ENCODE data around the gene NEURL1. TPM values are rescaled to one million over a fixed set of nuclear protein-coding genes. Genes with fewer than 3 reads are reported as not detected.
"Not testable (repeated sequence)": the region's sequence is repeated elsewhere in the genome, so short reads cannot be mapped to it uniquely, and the experiment has no call there.

Gene NEURL1
- total RNA-seq, 1 donor from 2014 or later: 12.0 TPM

DNA sequence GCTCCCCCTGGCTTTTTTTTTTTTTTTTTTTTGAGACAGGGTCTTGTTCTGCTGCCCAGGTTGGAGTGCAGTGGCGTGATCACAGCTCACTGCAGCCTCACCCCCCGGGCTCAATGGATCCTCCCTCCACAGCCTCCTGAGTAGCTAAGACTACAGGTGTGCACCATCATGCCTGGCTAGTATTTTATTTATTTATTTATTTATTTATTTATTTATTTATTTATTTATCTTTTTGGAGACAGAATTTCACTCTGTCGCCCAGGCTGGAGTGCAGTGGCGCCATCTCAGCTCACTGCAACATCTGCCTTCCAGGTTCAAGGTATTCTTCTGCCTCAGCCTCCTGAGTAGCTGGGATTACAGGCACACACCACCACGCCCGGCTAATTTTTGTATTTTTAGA lies 10.3 kb downstream of the NEURL1 start:
- not testable (repeated sequence) for H3K9ac ChIP-seq (ENCODE audit: low read depth in 1 of 3, low read length in 3 of 3); H3K27me3 ChIP-seq (ENCODE audit: control insufficient read depth in 3 of 3, insufficient read depth in 3 of 3, low read length in 3 of 3); H3K9me3 ChIP-seq (ENCODE audit: control insufficient read depth in 3 of 3, low read length in 3 of 3); H3K27ac ChIP-seq (ENCODE audit: low read depth, low read length); H3K4me1 ChIP-seq (ENCODE audit: control insufficient read depth in 3 of 3, insufficient read depth in 3 of 3, low read length in 3 of 3); H3K36me3 ChIP-seq (ENCODE audit: control insufficient read depth in 3 of 3, insufficient read depth in 3 of 3, low read length in 3 of 3); H3K4me3 ChIP-seq (ENCODE audit: low read length in 3 of 3)

GRCh38 chr10:103504181-103504783 lies 10.8 kb downstream of the NEURL1 start:
- no peaks in the 10 kb centered on the region for H3K9me3 ChIP-seq (ENCODE audit: control insufficient read depth in 3 of 3, low read length in 3 of 3)
- peaks cover 0 to 3% (median 0%) of the 10 kb centered on the region in 3 donors for H3K27me3 ChIP-seq (ENCODE audit: control insufficient read depth in 3 of 3, insufficient read depth in 3 of 3, low read length in 3 of 3)
- H3K36me3 ChIP-seq (ENCODE audit: control insufficient read depth in 3 of 3, insufficient read depth in 3 of 3, low read length in 3 of 3): no peaks in the 10 kb centered on the region
- no peak overlapping the region for H3K27ac ChIP-seq (ENCODE audit: low read depth, low read length)
- H3K4me3 ChIP-seq (ENCODE audit: low read length in 3 of 3): no peak overlapping the region
- H3K4me1 ChIP-seq (ENCODE audit: control insufficient read depth in 3 of 3, insufficient read depth in 3 of 3, low read length in 3 of 3): no peaks in the 10 kb centered on the region
- H3K9ac ChIP-seq (ENCODE audit: low read depth in 1 of 3, low read length in 3 of 3): no peak overlapping the region

DNA sequence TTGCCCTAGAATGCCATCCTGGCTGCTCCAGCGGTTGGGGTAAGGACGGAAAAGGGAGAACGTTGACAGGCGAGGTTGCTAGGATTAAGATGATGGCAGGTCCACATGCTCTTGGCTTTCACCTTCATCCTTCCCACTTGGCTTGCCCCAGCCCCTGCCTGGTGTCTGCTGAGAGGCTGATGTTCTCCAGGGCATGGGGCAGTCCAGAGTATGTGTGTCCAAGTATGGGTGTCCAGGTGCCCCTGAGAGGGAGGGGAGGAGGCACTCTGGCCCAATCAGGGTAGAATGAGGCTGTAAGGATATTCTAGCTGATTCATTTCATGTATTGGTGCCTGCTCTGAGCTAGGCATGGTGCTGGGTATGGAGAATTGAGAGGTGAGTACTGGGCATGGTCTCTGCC lies 12.6 kb downstream of the NEURL1 start:
- Histone ChIP-seq H3K36me3 (ENCODE audit: control insufficient read depth in 3 of 3, insufficient read depth in 3 of 3, low read length in 3 of 3) (no peaks in the 10 kb centered on the region), H3K27ac (ENCODE audit: low read depth, low read length) (no peak overlapping the region), H3K27me3 (ENCODE audit: control insufficient read depth in 3 of 3, insufficient read depth in 3 of 3, low read length in 3 of 3) (peaks cover 0 to 2% (median 0%) of the 10 kb centered on the region in 3 donors), H3K4me1 (ENCODE audit: control insufficient read depth in 3 of 3, insufficient read depth in 3 of 3, low read length in 3 of 3) (no peaks in the 10 kb centered on the region), H3K9me3 (ENCODE audit: control insufficient read depth in 3 of 3, low read length in 3 of 3) (no peaks in the 10 kb centered on the region), H3K4me3 (ENCODE audit: low read length in 3 of 3) (no peak overlapping the region), H3K9ac (ENCODE audit: low read depth in 1 of 3, low read length in 3 of 3) (no peak overlapping the region)

DNA sequence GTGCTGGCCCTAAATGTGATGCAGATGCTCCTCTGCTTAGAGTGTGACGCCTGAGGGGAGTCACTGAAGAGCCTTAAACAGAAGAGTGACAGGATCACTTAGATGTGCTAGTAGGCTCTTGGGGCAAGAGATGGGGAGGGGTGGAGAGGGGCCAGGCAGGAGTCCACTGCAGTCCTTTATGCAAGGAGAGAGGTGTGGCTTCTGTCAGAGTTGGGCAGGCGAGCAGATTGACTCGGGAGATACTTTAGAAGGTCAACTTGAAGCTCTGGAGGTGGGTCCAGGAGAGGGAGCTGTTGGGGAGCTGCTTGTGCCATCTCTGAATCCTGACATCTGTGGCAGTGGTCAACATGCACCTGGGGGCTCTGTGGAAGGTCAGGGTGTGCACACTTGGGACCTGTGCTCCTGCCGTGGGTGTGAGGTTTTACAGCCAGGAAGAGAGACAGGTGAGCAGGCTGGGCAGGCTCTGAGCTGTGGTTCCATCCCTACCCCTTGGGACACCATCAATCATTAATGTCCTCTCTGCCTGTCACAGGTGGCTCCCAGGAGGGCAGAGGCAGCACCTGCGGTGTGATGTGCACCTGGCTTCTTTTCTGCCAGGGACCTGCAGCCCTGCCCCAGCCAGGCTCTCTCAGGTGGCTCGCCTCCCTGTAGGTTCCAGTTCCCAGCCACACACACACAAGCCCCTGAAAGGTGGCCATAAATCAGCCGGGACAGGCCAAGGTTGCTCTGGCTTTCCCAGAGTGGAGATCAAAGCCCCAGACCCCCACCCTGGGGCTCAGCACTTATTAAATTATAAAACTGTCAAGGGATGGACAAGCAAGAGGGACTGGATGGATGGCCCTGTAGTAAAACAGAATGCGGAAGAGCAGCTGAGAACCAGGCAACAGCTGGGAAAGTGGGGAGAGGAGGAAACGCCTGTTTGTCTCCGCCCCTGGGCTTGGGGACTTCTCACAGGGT lies 14.0 kb downstream of the NEURL1 start:
- H3K27ac ChIP-seq (ENCODE audit: low read depth, low read length): no peak overlapping the region
- no peak overlapping the region for H3K4me3 ChIP-seq (ENCODE audit: low read length in 3 of 3)
- no peaks in the 10 kb centered on the region for H3K36me3 ChIP-seq (ENCODE audit: control insufficient read depth in 3 of 3, insufficient read depth in 3 of 3, low read length in 3 of 3)
- H3K27me3 ChIP-seq (ENCODE audit: control insufficient read depth in 3 of 3, insufficient read depth in 3 of 3, low read length in 3 of 3): no peaks in the 10 kb centered on the region
- H3K4me1 ChIP-seq (ENCODE audit: control insufficient read depth in 3 of 3, insufficient read depth in 3 of 3, low read length in 3 of 3): no peaks in the 10 kb centered on the region
- H3K9ac ChIP-seq (ENCODE audit: low read depth in 1 of 3, low read length in 3 of 3): no peak overlapping the region
- no peaks in the 10 kb centered on the region for H3K9me3 ChIP-seq (ENCODE audit: control insufficient read depth in 3 of 3, low read length in 3 of 3)

DNA sequence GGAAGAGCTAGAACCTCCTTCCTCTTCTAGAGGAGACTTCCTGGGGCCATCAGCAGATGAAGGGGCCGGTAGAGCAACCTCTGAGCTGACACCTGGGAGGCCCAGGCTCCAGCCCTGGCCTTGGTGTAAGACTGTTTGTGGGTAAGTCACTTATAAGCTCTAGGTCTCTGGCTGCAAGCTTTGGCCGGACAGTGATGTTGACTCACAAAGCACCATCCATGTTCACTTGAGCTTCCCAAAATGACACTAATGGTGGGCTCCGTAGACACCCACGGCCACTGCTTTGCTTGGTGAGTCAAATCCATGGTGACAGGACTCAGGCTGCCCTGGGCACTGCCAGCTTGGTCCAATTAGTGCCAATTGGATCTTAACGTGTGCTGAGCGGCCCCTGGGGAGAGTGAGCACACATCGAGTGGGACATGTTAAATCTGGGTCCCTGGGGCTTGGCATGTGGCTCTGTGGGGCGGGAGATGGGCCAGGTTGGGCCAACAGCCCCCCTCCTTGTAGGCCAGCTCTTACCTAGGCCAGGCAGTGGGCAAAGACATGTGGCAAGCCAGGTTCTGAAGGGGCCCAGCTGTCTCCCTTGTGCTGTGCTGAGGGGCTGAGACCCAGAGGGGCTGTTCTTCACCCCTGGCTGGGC lies 16.7 kb downstream of the NEURL1 start:
- no peaks in the 10 kb centered on the region for H3K36me3 ChIP-seq (ENCODE audit: control insufficient read depth in 3 of 3, insufficient read depth in 3 of 3, low read length in 3 of 3)
- H3K9ac ChIP-seq (ENCODE audit: low read depth in 1 of 3, low read length in 3 of 3): no peak overlapping the region
- H3K27me3 ChIP-seq (ENCODE audit: control insufficient read depth in 3 of 3, insufficient read depth in 3 of 3, low read length in 3 of 3): no peaks in the 10 kb centered on the region
- no peak overlapping the region for H3K27ac ChIP-seq (ENCODE audit: low read depth, low read length)
- no peak overlapping the region for H3K4me3 ChIP-seq (ENCODE audit: low read length in 3 of 3)
- H3K9me3 ChIP-seq (ENCODE audit: control insufficient read depth in 3 of 3, low read length in 3 of 3): no peaks in the 10 kb centered on the region
- peaks cover 0 to under 1% (median 0%) of the 10 kb centered on the region in 3 donors for H3K4me1 ChIP-seq (ENCODE audit: control insufficient read depth in 3 of 3, insufficient read depth in 3 of 3, low read length in 3 of 3)

DNA sequence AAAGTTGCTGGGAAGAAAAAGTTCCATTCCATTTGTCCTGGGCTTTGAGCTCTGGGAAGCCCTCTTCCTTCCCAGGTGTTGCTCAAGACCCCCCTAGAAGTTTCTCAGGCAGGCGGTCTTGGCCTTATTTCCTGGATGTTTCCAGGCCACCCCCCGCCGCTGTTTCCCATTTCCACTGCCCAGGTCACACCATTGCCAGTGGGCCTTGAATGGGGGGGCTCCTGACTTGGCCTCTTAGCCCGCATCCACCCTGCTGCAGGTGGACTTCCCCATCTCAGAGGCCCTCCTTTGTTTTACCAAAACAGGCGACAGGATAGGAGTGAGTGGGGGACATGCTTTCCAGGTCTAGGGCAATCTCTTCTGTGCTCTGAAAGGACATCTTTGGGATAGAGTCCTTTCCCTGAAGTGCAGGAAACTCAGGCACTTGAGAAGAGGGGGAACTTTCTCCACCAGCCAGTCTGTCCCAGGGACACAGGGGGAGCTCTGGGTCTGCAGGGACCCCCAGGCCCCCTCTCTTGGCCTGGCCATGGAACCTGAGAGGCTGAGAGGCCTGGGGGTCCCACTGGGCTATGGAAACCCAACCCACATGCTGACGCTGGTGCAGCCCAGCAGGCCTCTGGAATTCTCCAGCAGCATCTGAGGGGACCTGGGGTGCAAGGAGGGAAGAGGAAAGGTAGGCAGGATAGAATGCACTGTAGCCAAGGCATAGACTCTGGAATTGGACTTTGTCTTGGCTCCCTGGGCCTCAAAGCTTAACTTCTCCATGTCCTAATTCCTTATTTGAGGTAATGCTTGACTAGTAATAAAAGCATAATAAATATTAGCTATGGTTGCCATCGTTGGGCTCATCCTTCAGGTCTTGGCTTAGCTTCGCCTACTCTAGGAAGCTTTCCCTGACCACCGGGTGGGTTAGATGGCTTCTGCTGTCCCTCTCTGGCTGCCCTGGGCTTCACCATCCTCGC lies 17.6 kb downstream of the NEURL1 start:
- Histone ChIP-seq H3K9ac (ENCODE audit: low read depth in 1 of 3, low read length in 3 of 3) (no peak overlapping the region), H3K36me3 (ENCODE audit: control insufficient read depth in 3 of 3, insufficient read depth in 3 of 3, low read length in 3 of 3) (no peaks in the 10 kb centered on the region), H3K27me3 (ENCODE audit: control insufficient read depth in 3 of 3, insufficient read depth in 3 of 3, low read length in 3 of 3) (no peaks in the 10 kb centered on the region), H3K4me3 (ENCODE audit: low read length in 3 of 3) (no peak overlapping the region), H3K27ac (ENCODE audit: low read depth, low read length) (no peak overlapping the region), H3K9me3 (ENCODE audit: control insufficient read depth in 3 of 3, low read length in 3 of 3) (no peaks in the 10 kb centered on the region), H3K4me1 (ENCODE audit: control insufficient read depth in 3 of 3, insufficient read depth in 3 of 3, low read length in 3 of 3) (peaks cover 0 to 5% (median 0%) of the 10 kb centered on the region in 3 donors)

GRCh38 chr10:103512166-103512565 lies 18.7 kb downstream of the NEURL1 start:
- no peak overlapping the region for H3K4me3 ChIP-seq (ENCODE audit: low read length in 3 of 3)
- no peaks in the 10 kb centered on the region for H3K9me3 ChIP-seq (ENCODE audit: control insufficient read depth in 3 of 3, low read length in 3 of 3)
- H3K4me1 ChIP-seq (ENCODE audit: control insufficient read depth in 3 of 3, insufficient read depth in 3 of 3, low read length in 3 of 3): peaks cover 0 to 5% (median 0%) of the 10 kb centered on the region in 3 donors
- H3K27ac ChIP-seq (ENCODE audit: low read depth, low read length): no peak overlapping the region
- no peak overlapping the region for H3K9ac ChIP-seq (ENCODE audit: low read depth in 1 of 3, low read length in 3 of 3)
- no peaks in the 10 kb centered on the region for H3K36me3 ChIP-seq (ENCODE audit: control insufficient read depth in 3 of 3, insufficient read depth in 3 of 3, low read length in 3 of 3)
- H3K27me3 ChIP-seq (ENCODE audit: control insufficient read depth in 3 of 3, insufficient read depth in 3 of 3, low read length in 3 of 3): no peaks in the 10 kb centered on the region

GRCh38 chr10:103512591-103513379 lies 19.3 kb downstream of the NEURL1 start:
- Histone ChIP-seq H3K4me1 (ENCODE audit: control insufficient read depth in 3 of 3, insufficient read depth in 3 of 3, low read length in 3 of 3) (peaks cover 0 to 5% (median 0%) of the 10 kb centered on the region in 3 donors), H3K27ac (ENCODE audit: low read depth, low read length) (no peak overlapping the region), H3K9ac (ENCODE audit: low read depth in 1 of 3, low read length in 3 of 3) (no peak overlapping the region), H3K27me3 (ENCODE audit: control insufficient read depth in 3 of 3, insufficient read depth in 3 of 3, low read length in 3 of 3) (no peaks in the 10 kb centered on the region), H3K4me3 (ENCODE audit: low read length in 3 of 3) (no peak overlapping the region), H3K36me3 (ENCODE audit: control insufficient read depth in 3 of 3, insufficient read depth in 3 of 3, low read length in 3 of 3) (no peaks in the 10 kb centered on the region), H3K9me3 (ENCODE audit: control insufficient read depth in 3 of 3, low read length in 3 of 3) (no peaks in the 10 kb centered on the region)

All from skeletal muscle tissue (tissue), 4 donors.